Ovary (tissue), 3 donors: ENCODE measurements around the gene GNAI1.

Experiments used
- EP300 ChIP-seq: sonication (generic); formaldehyde crosslinking; IDR thresholded peaks from one replicate; pipeline ENCODE4 v1.6.1; 2017; ENCODE audit warnings: antibody characterized with exemption
- POLR2A ChIP-seq: fragments of 450-650 bp; IDR thresholded peaks from one replicate; pipeline ENCODE4 v1.6.1; 2017; ENCODE audit warnings: antibody characterized with exemption, mild to moderate bottlenecking, moderate library complexity
- TF ChIP-seq, protein P1 (sequence below), 3 donors: fragments of 450-650 bp in 2 of 3; fragments of 200-600 bp in 1 of 3; IDR thresholded peaks; one replicate each; pipeline versions ENCODE4 v1.5.1 to v1.8.0; 2016 to 2022; ENCODE audit warnings: antibody characterized with exemption in 3 of 3, mild to moderate bottlenecking in 1 of 3
- donor health status: DM: no; HTN: no; CAD: no.

DNA sequence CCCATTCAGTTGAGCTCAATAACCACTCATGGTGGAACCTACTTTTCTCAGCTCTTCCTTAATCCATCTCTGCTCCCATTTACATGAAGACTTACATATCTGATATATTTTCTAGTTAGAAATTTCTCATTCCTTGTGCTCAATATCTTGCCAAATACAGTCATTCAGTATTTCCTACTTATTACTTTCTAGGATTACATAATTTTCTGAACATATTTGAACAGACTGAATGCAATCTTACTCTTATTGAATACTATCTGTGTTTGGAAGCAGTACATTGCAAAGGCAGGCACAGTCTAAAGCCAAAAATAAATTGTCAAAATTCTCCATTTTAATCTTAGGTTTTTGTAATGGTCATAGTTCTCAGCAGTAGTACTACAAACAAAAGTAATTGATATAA is 126.0 kb downstream of the GNAI1 start:
- TF ChIP-seq POLR2A (no peak), EP300 (no peak)
- TF ChIP-seq, protein P1, sequence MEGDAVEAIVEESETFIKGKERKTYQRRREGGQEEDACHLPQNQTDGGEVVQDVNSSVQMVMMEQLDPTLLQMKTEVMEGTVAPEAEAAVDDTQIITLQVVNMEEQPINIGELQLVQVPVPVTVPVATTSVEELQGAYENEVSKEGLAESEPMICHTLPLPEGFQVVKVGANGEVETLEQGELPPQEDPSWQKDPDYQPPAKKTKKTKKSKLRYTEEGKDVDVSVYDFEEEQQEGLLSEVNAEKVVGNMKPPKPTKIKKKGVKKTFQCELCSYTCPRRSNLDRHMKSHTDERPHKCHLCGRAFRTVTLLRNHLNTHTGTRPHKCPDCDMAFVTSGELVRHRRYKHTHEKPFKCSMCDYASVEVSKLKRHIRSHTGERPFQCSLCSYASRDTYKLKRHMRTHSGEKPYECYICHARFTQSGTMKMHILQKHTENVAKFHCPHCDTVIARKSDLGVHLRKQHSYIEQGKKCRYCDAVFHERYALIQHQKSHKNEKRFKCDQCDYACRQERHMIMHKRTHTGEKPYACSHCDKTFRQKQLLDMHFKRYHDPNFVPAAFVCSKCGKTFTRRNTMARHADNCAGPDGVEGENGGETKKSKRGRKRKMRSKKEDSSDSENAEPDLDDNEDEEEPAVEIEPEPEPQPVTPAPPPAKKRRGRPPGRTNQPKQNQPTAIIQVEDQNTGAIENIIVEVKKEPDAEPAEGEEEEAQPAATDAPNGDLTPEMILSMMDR (IDR thresholded peaks at IDR 0.05), result no peak
